Gastroesophageal sphincter (tissue), 4 donors: ENCODE data around the gene WNT5B. TPM values are rescaled to one million over a fixed set of nuclear protein-coding genes. Genes with fewer than 3 reads are reported as not detected.

Experiments
- ATAC-seq: fragments of 150-250 bp; one replicate; pipeline ENCODE4 v1.9.1; 2016; ENCODE audit warnings: mild to moderate bottlenecking, moderate library complexity
- H3K27ac ChIP-seq, 4 donors: fragments of 200-600 bp; sonication (generic) in 3 of 4; 1 replicate in 3 of 4; 2 replicates in 1 of 4; pipeline ENCODE4 v1.5.1; 2016 to 2019
- H3K27me3 ChIP-seq: fragments of 200-600 bp; sonication (generic); one replicate; pipeline ENCODE4 v1.5.1; 2019
- H3K36me3 ChIP-seq, 2 donors: fragments of 200-600 bp; sonication (generic); one replicate each; pipeline ENCODE4 v1.5.1; 2019; ENCODE audit warnings: control low read depth in 1 of 2
- H3K4me1 ChIP-seq, 3 donors: fragments of 200-600 bp; sonication (generic); 1 replicate in 2 of 3; 2 replicates in 1 of 3; pipeline ENCODE4 v1.5.1; 2016 to 2019; ENCODE audit warnings: control low read depth in 2 of 3
- H3K4me3 ChIP-seq, 2 donors: fragments of 200-600 bp; sonication (generic); one replicate each; pipeline ENCODE4 v1.5.1; 2019; ENCODE audit warnings: mild to moderate bottlenecking in 1 of 2, moderate library complexity in 1 of 2
- H3K9me3 ChIP-seq, 3 donors: fragments of 200-600 bp; sonication (generic); one replicate each; pipeline ENCODE4 v1.5.1; 2017 to 2019; ENCODE audit warnings: control low read depth in 2 of 3
- CTCF ChIP-seq, 4 experiments: fragments of 200-600 bp in 2 of 4; fragments of 450-650 bp in 2 of 4; sonication (generic) in 1 of 4; IDR thresholded peaks; one replicate each; pipeline ENCODE4 v1.5.1; 2017 to 2019; ENCODE audit warnings: antibody characterized with exemption in 4 of 4, mild to moderate bottlenecking in 2 of 4, moderate library complexity in 2 of 4
- EP300 ChIP-seq: sonication (generic); formaldehyde crosslinking; IDR thresholded peaks from one replicate; pipeline ENCODE4 v1.6.1; 2017; ENCODE audit warnings: antibody characterized with exemption, mild to moderate bottlenecking
- POLR2A ChIP-seq, 2 donors: fragments of 450-650 bp; IDR thresholded peaks; one replicate each; pipeline ENCODE4 v1.6.1; 2017; ENCODE audit warnings: antibody characterized with exemption in 2 of 2, mild to moderate bottlenecking in 2 of 2, moderate library complexity in 1 of 2
- POLR2AphosphoS5 ChIP-seq: sonication (generic); formaldehyde crosslinking; IDR thresholded peaks from one replicate; pipeline ENCODE4 v1.6.1; 2017; ENCODE audit warnings: antibody characterized with exemption
- WGBS, 2 donors: methylation state at CpG; one replicate each; pipeline ENCODE4 v1.1.5; 2018; ENCODE audit warnings: low coverage in 1 of 2; 5-methylcytosine and 5-hydroxymethylcytosine counted together
- total RNA-seq, 4 donors: library from RNA; depleted of rRNA; stranded (reverse); fragments of >200 nt; gene quantifications; one replicate each; pipeline ENCODE4 v1.1.0, GENCODE V29; 2016

Gene WNT5B
- total RNA-seq, 4 donors from 2014 or later = 9.4 to 76.5 (median 26.3) TPM

GRCh38 chr12:1619159-1619558, 9.9 kb upstream of the WNT5B start:
- H3K27ac ChIP-seq = no peak overlapping the region
- no peaks in the 10 kb centered on the region for H3K9me3 ChIP-seq
- H3K27me3 ChIP-seq = no peaks in the 10 kb centered on the region
- TF ChIP-seq POLR2A (IDR thresholded peaks at IDR 0.05) (no peak), EP300 (no peak), CTCF (IDR thresholded peaks at IDR 0.05) (no peak), POLR2AphosphoS5 (no peak)
- no peaks in the 10 kb centered on the region for H3K36me3 ChIP-seq
- no peak overlapping the region for H3K4me3 ChIP-seq
- no peak for ATAC-seq
- H3K4me1 ChIP-seq = no peaks in the 10 kb centered on the region
- WGBS, 2 donors = 76 to 86% methylated on average over 4 of the region's 4 CpGs

- 63 to 64% methylated on average over 8 of the region's 8 CpGs for WGBS, 2 donors
- no peak for TF ChIP-seq POLR2A (IDR thresholded peaks at IDR 0.05)
- Histone ChIP-seq H3K4me3 (no peak overlapping the region), H3K36me3 (no peaks in the 10 kb centered on the region), H3K27ac (no peak overlapping the region), H3K27me3 (no peaks in the 10 kb centered on the region), H3K9me3 (no peaks in the 10 kb centered on the region), H3K4me1 (no peaks in the 10 kb centered on the region)
- ATAC-seq = peak; percentile 61
Measured at GRCh38 chr12:1619587-1619986, 9.4 kb upstream of the WNT5B start.

GRCh38 chr12:1620092-1620491, 8.9 kb upstream of the WNT5B start:
- H3K9me3 ChIP-seq = no peaks in the 10 kb centered on the region
- H3K27me3 ChIP-seq = no peaks in the 10 kb centered on the region
- TF ChIP-seq POLR2AphosphoS5 (no peak), CTCF (IDR thresholded peaks at IDR 0.05) (no peak), EP300 (no peak), POLR2A (IDR thresholded peaks at IDR 0.05) (no peak)
- no peaks in the 10 kb centered on the region for H3K36me3 ChIP-seq
- H3K27ac ChIP-seq = no peak overlapping the region
- ATAC-seq = no peak
- no peak overlapping the region for H3K4me3 ChIP-seq
- 60 to 65% methylated on average over 1 of the region's 1 CpG for WGBS, 2 donors
- peaks cover 0 to 4% (median 0%) of the 10 kb centered on the region in 3 donors for H3K4me1 ChIP-seq

GRCh38 chr12:1622406-1622805, 6.6 kb upstream of the WNT5B start:
- ATAC-seq = no peak
- Histone ChIP-seq H3K4me1 (peaks cover 0 to 14% (median 2%) of the 10 kb centered on the region in 3 donors), H3K27ac (no peak overlapping the region), H3K27me3 (no peaks in the 10 kb centered on the region), H3K9me3 (no peaks in the 10 kb centered on the region), H3K4me3 (no peak overlapping the region), H3K36me3 (no peaks in the 10 kb centered on the region)
- 40 to 79% methylated on average over 1 to 2 of the region's 3 CpGs for WGBS, 2 donors
- no peak for TF ChIP-seq EP300
- no peak for TF ChIP-seq CTCF (IDR thresholded peaks at IDR 0.05)
- TF ChIP-seq POLR2A (IDR thresholded peaks at IDR 0.05) = no peak
- TF ChIP-seq POLR2AphosphoS5 = no peak

GRCh38 chr12:1629338-1630132, 504 bp downstream of the WNT5B start:
- H3K27ac ChIP-seq = peak overlapping the region; percentile 76 to 91 (median 88)

More at GRCh38 chr12:1629338-1630132, 504 bp downstream of the WNT5B start:
- Histone ChIP-seq H3K27me3 (no peaks in the 10 kb centered on the region), H3K9me3 (no peaks in the 10 kb centered on the region), H3K4me1 (peaks cover 4 to 75% (median 18%) of the 10 kb centered on the region in 3 donors), H3K36me3 (peaks cover 0 to 6% of the 10 kb centered on the region in 2 donors), H3K4me3 (peak overlapping the region; percentile 65 to 79)
- 0 to 12% methylated on average over 3 to 5 of the region's 32 CpGs for WGBS, 2 donors
- no peak for TF ChIP-seq POLR2A (IDR thresholded peaks at IDR 0.05)
- peak in 2 of 4 experiments; percentile 43 to 46 for TF ChIP-seq CTCF (IDR thresholded peaks at IDR 0.05)
- peak; percentile 6 for ATAC-seq
